HG02970 (cell line): ENCODE measurements around the gene ATOH8.

Source experiments
- ATAC-seq: cut with Tn5 transposase; IDR thresholded peaks from one replicate; pipeline ENCODE4 v1.9.1; 2021; ENCODE audit warnings: mild to moderate bottlenecking, moderate library complexity, moderate number of reproducible peaks; ENCODE audit not compliant: unreplicated experiment, low FRiP score

ATOH8 gene

DNA sequence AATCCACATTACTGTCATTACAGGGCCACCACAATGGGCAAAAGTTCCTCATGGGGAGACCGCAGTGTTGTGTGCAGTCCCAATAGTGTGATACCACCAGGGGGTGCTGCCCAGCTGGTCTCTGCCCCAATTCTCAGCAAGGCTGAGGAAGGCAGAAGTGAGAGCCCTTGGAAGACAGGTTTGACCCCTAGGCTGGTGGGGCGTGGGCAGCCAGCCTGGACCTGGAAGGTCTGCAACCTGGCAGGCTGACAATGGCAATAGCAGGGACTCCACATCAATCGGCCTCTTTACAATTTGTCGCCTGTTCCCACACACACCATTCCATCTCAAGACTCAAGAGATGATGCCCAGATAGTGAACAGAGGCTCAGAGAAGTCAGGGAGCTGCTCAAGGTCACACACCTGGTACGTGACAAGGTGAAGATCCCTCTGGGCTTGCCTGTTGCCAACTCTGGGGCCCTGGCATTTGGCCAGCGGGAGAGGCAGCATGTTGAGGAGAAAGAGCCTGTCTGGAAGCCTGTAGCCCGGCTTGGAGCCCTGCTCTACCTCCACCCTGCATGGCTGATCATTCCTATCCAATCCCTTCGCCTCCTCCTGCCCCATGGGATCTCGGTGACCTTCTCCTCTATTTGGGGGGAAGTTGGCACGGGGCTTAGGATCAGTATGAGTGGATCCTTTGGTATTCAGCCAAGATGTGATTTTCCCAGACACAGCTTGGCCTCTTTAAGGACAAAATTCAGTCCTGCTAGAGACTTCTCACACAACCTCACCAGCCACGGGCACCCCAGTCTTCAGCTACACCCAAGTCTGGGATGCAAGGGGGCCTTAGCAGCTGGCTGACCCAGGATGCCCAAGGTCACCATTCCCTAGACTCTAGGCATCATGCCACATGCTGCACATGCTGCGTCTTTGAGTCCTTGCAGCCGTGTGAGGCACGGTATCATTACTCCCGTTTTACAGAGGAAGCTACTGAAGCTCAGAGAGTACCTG, 2.9 kb upstream of the ATOH8 start:
- no peak for ATAC-seq

DNA sequence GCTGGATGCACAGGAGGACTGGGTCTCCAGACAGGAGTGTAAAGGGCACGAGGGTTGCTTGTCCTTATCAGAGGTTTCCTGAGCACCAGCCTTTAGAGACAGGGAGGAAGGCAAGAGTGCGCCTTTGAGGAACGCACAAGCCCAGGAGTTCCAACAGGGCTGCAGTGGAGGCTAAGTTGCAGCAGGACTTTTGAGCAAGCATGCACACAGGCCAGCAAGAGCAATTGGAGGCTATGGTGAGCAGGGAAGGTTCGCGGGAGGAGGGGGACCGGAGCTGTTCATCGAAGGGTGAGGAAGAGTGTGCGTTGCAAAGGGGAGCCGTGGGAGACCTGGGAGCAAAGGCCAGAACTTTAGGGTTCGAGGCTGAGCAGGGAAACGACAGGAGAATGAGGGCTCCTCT, 2.2 kb upstream of the ATOH8 start:
- no peak for ATAC-seq

DNA sequence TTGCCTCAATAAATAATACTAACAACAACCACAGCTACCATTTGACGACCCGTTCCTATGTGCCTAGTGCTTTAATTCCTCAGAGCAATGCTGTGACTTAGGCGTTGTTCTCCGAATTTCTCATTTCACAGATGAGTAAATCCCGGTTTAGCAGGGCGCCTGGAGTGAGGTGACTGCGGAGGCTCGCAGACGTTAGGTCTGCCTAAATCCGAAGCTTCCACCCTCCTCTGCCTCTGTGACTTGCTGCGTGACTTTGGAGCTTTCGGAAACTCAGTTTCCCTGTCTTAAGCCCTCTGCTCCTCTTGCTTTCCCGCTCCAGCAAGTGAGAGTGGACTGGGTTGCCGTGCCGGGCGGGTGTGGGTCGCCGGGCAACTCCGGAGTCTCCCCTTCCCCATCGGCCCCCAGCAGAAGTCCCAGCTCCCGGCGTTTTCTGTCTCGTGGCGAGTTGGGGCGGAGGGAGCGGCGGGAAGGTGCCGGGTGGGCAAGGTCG, 711 bp upstream of the ATOH8 start:
- ATAC-seq: no peak

DNA sequence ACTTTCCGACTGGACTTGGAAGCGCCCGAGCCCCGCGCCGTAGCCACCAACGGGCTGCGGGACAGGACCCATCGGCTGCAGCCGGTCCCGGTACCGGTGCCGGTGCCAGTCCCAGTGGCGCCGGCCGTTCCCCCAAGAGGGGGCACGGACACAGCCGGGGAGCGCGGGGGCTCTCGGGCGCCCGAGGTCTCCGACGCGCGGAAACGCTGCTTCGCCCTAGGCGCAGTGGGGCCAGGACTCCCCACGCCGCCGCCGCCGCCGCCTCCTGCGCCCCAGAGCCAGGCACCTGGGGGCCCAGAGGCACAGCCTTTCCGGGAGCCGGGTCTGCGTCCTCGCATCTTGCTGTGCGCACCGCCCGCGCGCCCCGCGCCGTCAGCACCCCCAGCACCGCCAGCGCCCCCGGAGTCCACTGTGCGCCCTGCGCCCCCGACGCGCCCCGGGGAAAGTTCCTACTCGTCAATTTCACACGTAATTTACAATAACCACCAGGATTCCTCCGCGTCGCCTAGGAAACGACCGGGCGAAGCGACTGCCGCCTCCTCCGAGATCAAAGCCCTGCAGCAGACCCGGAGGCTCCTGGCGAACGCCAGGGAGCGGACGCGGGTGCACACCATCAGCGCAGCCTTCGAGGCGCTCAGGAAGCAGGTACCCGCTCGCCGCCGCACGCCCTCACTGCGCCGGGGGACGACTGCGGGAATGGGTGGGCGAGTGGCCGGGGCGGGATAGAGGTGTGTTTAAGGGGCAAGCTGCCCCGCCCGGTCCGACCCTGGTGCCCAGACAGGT, 713 bp downstream of the ATOH8 start:
- ATAC-seq: no peak

DNA sequence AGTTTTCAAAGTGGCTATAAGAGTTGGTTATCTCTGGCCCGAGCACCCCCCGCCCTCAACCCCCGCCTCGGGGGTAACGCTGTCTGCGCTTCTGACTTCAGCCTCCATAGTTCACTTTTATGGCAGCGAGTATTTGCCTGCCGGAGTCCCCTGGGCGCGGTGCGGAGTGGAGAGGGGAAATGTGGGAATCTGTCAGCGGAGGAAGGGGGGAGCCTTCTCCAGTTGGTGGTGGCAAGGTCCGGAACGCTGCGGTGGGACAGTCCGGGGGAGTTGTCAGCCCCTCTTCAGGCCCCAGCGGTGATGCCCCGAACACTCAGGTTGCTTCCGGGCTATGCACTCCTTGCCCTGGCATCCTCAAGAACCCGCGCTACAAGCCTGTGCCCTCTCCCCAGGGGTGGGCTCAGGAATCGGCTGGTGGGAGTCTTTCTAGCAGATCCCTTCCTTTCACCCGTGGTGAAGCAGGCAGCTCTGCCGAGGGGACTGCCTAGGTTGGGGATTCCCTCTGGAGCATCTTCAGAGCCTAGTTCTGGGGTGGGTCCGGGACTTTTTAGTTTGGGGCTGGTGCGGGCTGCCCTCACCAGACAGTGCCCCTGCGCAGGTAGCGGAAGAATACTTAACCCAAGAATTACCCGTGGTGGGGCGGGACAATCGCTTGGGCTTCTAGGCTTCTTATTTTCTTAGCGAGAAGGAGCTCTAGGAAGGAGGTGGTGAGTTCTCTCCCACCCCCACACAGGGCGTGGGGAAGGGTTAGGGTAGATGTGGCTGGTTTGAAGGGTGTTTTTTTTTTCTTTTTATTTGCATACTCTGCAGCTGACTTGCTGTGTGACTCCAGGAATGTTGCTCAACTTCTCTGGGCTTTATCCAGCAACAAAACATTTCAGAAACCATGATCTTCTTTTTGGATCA, 1.6 kb downstream of the ATOH8 start:
- ATAC-seq: no peak

DNA sequence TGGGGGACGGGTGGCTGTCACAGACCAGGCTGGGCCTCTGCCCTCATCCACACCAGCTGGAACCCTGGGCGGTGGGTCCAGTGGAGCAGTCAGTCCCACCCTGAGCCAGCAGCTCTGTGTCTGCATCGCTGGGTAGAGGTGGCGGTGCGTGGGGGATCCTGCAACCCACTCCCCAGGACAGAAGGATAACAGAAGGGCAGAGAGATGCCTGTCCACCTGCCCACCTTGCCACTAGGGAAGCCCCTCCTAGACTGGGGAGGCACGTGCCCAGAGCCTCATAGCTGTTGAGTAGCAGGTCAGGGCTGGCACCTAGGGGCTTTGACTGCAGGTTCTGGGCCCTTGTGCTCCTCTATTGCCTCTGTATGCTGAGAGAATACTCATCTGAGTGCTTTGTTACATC, 2.4 kb downstream of the ATOH8 start:
- ATAC-seq: no peak

DNA sequence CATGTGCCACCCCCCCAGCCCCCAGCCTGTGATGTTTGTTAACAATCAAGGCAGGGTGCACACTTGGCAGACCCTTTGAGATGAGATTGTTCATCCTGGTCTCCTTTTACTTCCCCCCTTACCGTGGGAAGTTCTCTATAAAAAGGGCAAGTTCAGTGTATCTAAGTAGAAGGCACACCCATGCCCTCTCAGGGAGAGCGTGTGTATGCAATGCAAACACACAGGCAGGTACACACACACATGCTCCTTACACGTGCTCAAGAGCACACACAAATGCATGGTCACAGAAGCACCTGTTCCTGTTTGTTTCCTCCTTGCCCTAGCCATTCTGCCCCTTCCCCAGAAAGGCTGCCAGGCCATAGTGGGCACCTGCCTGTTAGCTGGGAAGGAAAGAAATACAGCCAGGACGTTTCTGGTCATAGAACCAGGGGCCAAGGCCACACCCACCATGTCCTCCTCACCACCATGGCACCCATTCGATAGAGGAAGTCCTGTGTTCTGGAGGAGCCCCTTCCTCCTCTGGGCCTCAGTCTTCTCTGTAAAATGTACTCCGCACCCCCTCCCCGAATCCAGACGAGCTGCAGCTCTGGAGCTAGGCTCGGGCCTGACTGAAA, 3.1 kb downstream of the ATOH8 start:
- no peak for ATAC-seq

DNA sequence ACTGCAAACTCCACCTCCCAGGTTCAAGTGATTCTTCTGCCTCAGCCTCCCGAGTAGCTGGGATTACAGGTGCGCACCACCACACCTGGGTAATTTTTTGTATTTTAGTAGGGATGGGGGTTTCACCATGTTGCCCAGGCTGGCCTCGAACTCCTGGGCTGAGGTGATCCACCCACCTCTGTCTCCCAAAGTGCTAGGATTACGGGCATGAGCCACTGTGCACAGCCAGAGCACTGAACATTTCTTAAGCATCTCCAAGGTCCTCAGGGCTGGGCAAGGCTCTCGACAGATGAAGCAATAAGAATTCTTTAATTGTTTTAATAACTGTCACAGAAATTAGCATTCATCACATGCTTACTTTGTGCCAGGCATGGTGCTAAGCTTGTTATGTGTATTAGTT, 4.1 kb downstream of the ATOH8 start:
- ATAC-seq: no peak

DNA sequence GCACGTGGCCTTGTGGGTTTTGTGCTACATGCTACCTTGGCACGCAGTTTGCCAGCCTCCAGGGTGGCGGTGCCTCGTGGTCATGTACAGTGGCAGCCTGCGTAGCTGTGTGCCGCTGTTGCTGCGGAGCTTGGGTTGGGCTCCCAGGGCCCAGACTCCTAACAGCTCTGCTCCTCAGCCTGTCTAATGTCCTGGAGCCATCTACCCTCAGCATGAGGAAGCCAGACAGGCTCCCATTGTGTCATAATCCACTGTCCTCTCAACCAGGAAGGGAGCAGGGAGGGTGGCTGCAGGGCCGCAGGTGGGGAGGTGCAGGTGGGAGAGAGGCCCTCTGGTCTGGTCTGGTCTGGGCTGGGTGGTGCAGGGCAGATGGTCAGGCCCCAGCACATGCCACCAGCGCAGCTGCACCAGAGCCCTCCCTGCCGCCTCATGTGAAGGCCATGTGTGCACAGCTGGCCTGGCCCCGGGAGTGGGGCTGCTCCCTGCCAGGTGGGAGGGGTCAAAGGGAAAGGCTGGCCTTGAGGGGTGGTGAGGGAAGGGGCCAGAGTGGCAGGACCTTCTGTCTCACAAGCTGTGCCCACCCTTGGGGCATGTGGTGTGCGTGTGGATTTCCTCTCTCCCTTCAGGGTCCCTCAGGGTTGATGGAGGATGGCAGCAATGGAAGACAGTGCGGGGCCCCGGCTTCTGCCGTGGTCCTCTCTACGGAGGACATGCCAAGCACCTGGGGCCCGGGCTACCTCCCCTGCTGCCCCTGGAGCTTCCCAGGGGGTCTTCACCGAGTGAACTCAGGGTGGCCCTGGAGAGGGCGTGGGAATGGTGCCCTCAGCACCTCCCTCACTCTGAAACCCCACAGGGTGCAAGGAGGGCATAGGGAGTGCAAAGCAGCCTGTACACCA, 4.8 kb downstream of the ATOH8 start:
- ATAC-seq: no peak

DNA sequence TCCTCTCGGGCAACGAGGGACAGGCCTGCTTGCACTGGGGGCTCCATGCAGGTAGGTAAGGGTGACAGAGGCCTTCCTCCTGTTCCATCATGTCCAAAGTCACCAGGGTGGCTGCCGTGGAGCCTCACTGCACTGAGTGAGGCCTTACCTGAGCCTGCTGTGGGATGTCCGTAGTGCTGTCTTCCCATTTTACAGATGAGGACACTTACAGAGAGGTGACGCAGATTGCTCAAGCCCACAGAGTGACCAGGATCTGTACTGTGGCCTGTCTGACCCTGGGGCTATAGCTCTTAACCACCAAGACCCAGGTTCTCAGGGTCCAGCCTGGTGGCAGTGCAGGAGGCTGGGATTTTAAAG, 5.4 kb downstream of the ATOH8 start:
- ATAC-seq: no peak

DNA sequence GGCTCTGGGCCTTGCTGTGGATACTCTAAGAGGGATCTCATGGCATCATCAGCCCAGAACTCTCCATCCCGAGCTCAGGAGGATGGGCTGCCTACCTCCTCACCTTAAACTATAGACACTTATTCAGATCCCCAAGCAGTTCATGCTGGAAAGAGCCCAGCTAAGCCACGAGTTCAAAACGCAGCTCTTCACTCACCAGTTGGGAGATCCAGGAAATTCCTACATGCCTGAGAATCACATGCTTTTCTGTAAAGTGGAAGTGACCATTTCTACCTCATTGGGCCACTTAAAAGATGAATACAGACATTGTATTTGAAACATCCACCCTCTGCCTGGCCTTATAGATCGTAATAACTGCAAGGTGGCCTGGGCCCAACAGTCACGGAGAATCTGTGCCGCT, 6.6 kb downstream of the ATOH8 start:
- no peak for ATAC-seq

DNA sequence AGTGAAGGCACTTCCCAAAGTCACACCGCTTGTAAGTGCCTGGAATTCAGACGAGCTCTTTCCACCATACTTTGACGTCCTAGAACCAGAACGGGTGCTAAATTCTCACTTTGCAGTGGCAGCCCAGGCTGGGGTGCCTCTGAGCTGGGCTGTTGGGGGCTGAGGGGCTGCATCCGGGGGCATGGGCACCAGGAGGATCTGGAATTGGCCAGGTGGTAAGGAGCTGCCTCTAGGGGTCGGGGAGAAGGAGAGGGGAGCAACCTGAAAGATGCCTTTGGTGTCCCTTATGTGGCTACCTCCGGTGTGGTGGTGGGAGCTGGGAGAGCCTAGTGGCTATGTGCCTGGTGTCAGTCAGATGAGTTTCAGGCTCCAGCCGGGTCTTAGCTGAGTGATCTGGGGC, 7.1 kb downstream of the ATOH8 start:
- ATAC-seq: no peak

DNA sequence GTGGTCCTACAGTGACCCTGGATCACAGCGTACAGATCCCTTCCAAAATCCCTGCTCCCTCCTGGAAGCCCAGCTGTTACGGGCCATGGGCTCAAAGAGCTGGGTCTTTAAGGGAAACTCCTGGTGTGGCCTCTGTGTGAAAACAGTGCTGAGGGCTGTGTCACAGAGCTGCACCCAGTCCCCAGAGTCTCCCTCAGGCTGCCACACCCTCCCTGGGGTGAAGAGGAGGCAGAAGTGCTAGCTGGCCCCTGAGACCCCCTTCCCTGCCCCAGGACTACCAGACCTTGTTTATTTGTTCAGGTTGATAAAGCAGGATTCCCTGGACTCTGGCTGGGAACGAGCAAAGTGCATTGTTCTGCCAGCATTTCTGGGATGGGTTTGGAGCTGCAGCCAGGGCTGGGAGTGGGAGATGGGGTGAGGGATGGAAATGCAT, 7.7 kb downstream of the ATOH8 start:
- ATAC-seq: no peak

DNA sequence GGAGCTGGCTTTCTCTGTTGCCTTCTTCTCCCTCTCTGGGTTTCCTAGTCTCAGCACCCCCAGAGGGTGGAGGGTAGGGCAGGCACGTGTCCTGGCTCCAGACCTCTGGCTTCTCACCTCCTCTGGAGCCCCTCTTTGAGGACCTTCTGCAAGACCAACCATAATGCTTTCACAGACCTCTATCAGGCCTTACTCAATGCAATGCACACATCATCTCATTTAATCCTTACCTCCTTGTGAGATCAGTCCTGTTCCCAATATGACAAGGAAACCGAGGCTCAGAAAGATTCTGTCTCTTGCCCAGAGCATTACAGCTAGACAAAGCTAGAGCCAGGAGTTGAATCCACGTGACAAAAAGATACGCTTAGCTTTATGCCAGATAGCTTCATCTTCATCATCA, 8.2 kb downstream of the ATOH8 start:
- no peak for ATAC-seq

DNA sequence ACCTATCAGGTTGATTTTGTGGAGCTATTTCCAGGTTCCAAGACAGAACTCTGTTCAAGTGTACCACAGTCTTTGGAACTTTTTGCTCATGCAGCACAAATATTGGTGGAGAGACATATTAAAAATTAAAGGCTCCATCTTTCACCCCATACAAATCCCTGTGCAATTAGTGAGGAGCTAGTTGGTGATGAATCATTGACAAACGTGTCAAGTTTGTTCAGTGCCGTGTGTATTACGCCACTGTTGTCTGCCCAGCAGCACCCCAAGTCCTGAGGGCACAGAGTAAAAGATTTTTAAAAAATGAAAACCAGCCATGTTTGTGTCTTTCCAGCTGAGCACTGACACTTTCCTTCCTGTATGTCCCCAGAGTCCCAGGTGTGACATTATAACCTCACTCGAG, 9.3 kb downstream of the ATOH8 start:
- ATAC-seq: no peak

DNA sequence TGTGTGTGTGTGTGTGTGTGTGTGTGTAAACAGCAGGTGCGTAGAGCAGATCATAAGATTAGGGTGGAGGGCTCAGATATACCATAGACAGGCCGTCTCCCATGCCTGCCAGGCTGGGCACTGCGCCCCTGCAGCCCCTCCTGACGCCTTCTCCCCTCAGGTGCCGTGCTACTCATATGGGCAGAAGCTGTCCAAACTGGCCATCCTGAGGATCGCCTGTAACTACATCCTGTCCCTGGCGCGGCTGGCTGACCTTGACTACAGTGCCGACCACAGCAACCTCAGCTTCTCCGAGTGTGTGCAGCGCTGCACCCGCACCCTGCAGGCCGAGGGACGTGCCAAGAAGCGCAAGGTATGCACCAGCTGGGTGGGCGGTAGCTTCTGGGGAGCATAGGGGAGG, 10.0 kb downstream of the ATOH8 start:
- ATAC-seq: no peak

DNA sequence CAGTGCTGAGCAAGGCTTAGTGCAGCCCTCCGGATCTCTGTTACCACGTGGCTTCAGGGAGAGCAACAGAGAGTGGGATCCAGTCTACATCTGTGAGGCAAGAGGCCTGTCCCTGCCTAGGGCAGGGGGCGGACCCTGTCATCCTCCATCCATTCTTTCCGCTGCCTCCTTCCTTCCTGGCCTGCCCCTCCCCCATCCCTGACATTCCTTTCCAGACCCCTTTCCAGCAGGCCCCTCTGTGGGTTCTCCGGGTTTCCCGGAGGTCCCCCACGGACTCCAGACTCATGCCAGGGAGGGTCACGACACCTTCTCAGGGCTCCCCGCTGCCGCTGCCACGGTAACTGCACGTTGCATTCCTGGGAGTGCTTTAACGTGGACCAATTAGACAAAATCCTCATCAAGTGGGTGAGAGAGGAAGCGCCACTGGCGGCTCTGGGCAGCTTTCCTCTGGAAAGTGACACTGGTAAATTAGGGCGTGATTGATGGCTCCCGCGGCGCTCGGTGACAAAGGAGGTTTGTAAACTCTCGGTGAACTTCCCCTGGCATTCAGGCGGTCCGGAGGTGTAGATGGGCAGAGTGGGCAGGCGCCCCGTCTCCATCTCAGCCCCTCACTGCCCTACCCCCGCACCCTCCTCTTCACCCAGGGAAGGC, 11.4 kb downstream of the ATOH8 start:
- ATAC-seq: no peak

DNA sequence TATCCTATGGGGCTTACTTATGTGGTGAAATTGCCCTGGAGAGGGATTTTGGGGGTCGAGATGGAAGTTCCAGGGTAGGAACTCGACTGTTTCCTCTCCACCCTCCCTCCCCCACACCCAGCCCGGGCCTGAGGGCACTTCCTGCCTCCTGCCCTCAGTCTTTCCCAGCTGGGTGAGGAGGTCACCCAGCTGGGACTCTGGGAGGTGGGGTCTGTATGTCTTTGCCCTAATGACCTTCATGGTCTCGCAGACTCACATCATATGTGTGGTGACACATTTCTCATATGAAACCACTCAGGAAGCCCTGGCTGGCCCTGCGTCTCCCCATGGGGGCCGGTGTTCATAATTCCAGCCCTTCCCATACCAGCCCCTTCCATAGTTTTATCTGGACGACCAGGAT, 12.4 kb downstream of the ATOH8 start:
- no peak for ATAC-seq
